Measurements from ENCODE around the gene ODF2.

GRCh38 chr9:128512820-128513219, 57.0 kb downstream of the ODF2 start:
- no peak for TF ChIP-seq EZH2 (IDR thresholded peaks at IDR 0.05; ENCODE audit: borderline replicate concordance, low read length)
- TF ChIP-seq CTCF (IDR thresholded peaks at IDR 0.05; ENCODE audit: low read length), result no peak

Data from OCI-LY1 (cell line).